ENCODE results near the gene TXNRD2.
"Not testable (repeated sequence)": the region's sequence is repeated elsewhere in the genome, so short reads cannot be mapped to it uniquely, and the experiment has no call there.

Gene TXNRD2

GRCh38 chr22:19927696-19928095 lies 13.9 kb downstream of the TXNRD2 start:
- H3K4me3 ChIP-seq (ENCODE audit: insufficient read length, low read depth), result no peak overlapping the region
- DNase-seq (ENCODE audit: low read depth, low spot score), result no peak
- no peaks in the 10 kb centered on the region for H3K9me3 ChIP-seq (ENCODE audit: insufficient read depth, low read length)
- H3K9ac ChIP-seq (ENCODE audit: insufficient read length, low read depth), result no peak overlapping the region
- peaks cover 5% of the 10 kb centered on the region for H3K36me3 ChIP-seq (ENCODE audit: insufficient read depth, insufficient read length, low read length)
- no peaks in the 10 kb centered on the region for H3K27me3 ChIP-seq (ENCODE audit: insufficient read depth, insufficient read length)
- no peaks in the 10 kb centered on the region for H3K4me1 ChIP-seq (ENCODE audit: insufficient read depth, insufficient read length)
- TF ChIP-seq SUZ12 (IDR thresholded peaks at IDR 0.05; ENCODE audit: extremely low read depth, insufficient read depth, insufficient read length) (no peak), ZNF274 (IDR thresholded peaks at IDR 0.05; ENCODE audit: low read depth, low read length) (no peak)

GRCh38 chr22:19926028-19926427 lies 15.6 kb downstream of the TXNRD2 start:
- not testable (repeated sequence) for H3K36me3 ChIP-seq (ENCODE audit: insufficient read depth, insufficient read length, low read length); H3K9me3 ChIP-seq (ENCODE audit: insufficient read depth, low read length)

GRCh38 chr22:19923914-19924513 lies 17.6 kb downstream of the TXNRD2 start:
- no peaks in the 10 kb centered on the region for H3K9me3 ChIP-seq (ENCODE audit: insufficient read depth, low read length)
- H3K9ac ChIP-seq (ENCODE audit: insufficient read length, low read depth), result no peak overlapping the region
- peaks cover 4% of the 10 kb centered on the region for H3K36me3 ChIP-seq (ENCODE audit: insufficient read depth, insufficient read length, low read length)
- no peaks in the 10 kb centered on the region for H3K27me3 ChIP-seq (ENCODE audit: insufficient read depth, insufficient read length)
- no peak for DNase-seq (ENCODE audit: low read depth, low spot score)
- TF ChIP-seq YY1 (IDR thresholded peaks at IDR 0.05; ENCODE audit: insufficient read depth, insufficient read length) (no peak), SUZ12 (IDR thresholded peaks at IDR 0.05; ENCODE audit: extremely low read depth, insufficient read depth, insufficient read length) (no peak)
- H3K4me1 ChIP-seq (ENCODE audit: insufficient read depth, insufficient read length), result no peaks in the 10 kb centered on the region
- H3K4me3 ChIP-seq (ENCODE audit: insufficient read length, low read depth), result no peak overlapping the region

More at GRCh38 chr22:19926028-19926427, 15.6 kb downstream of the TXNRD2 start:
- H3K9ac ChIP-seq (ENCODE audit: insufficient read length, low read depth); DNase-seq (ENCODE audit: low read depth, low spot score); H3K4me3 ChIP-seq (ENCODE audit: insufficient read length, low read depth); H3K27me3 ChIP-seq (ENCODE audit: insufficient read depth, insufficient read length); H3K4me1 ChIP-seq (ENCODE audit: insufficient read depth, insufficient read length): not testable (repeated sequence)

GRCh38 chr22:19921544-19922081 lies 20.0 kb downstream of the TXNRD2 start:
- Histone ChIP-seq H3K4me1 (ENCODE audit: insufficient read depth, insufficient read length) (no peaks in the 10 kb centered on the region), H3K27me3 (ENCODE audit: insufficient read depth, insufficient read length) (no peaks in the 10 kb centered on the region), H3K9me3 (ENCODE audit: insufficient read depth, low read length) (no peaks in the 10 kb centered on the region), H3K4me3 (ENCODE audit: insufficient read length, low read depth) (no peak overlapping the region), H3K9ac (ENCODE audit: insufficient read length, low read depth) (no peak overlapping the region), H3K36me3 (ENCODE audit: insufficient read depth, insufficient read length, low read length) (peaks cover 22% of the 10 kb centered on the region)
- no peak for DNase-seq (ENCODE audit: low read depth, low spot score)
- TF ChIP-seq ZNF274 (IDR thresholded peaks at IDR 0.05; ENCODE audit: low read depth, low read length) (no peak), SUZ12 (IDR thresholded peaks at IDR 0.05; ENCODE audit: extremely low read depth, insufficient read depth, insufficient read length) (no peak), YY1 (IDR thresholded peaks at IDR 0.05; ENCODE audit: insufficient read depth, insufficient read length) (no peak)

- DNase-seq (ENCODE audit: low read depth, low spot score), result no peak
- no peak overlapping the region for H3K9ac ChIP-seq (ENCODE audit: insufficient read length, low read depth)
- no peaks in the 10 kb centered on the region for H3K27me3 ChIP-seq (ENCODE audit: insufficient read depth, insufficient read length)
- H3K36me3 ChIP-seq (ENCODE audit: insufficient read depth, insufficient read length, low read length), result peaks cover 34% of the 10 kb centered on the region
- H3K9me3 ChIP-seq (ENCODE audit: insufficient read depth, low read length), result no peaks in the 10 kb centered on the region
- H3K4me3 ChIP-seq (ENCODE audit: insufficient read length, low read depth), result no peak overlapping the region
- no peaks in the 10 kb centered on the region for H3K4me1 ChIP-seq (ENCODE audit: insufficient read depth, insufficient read length)
- no peak for TF ChIP-seq SUZ12 (IDR thresholded peaks at IDR 0.05; ENCODE audit: extremely low read depth, insufficient read depth, insufficient read length)
- TF ChIP-seq YY1 (IDR thresholded peaks at IDR 0.05; ENCODE audit: insufficient read depth, insufficient read length), result no peak
- no peak for TF ChIP-seq ZNF274 (IDR thresholded peaks at IDR 0.05; ENCODE audit: low read depth, low read length)
Observed at GRCh38 chr22:19919701-19920363, 21.8 kb downstream of the TXNRD2 start.

- Histone ChIP-seq H3K9me3 (ENCODE audit: insufficient read depth, low read length) (peaks cover 11% of the 10 kb centered on the region; the same call in 1 of the 2 replicates), H3K4me1 (ENCODE audit: insufficient read depth, insufficient read length) (no peaks in the 10 kb centered on the region), H3K4me3 (ENCODE audit: insufficient read length, low read depth) (no peak overlapping the region), H3K27me3 (ENCODE audit: insufficient read depth, insufficient read length) (no peaks in the 10 kb centered on the region), H3K9ac (ENCODE audit: insufficient read length, low read depth) (no peak overlapping the region), H3K36me3 (ENCODE audit: insufficient read depth, insufficient read length, low read length) (peaks cover 43% of the 10 kb centered on the region)
- no peak for DNase-seq (ENCODE audit: low read depth, low spot score)
- TF ChIP-seq ZNF274 (IDR thresholded peaks at IDR 0.05; ENCODE audit: low read depth, low read length), result no peak
- TF ChIP-seq YY1 (IDR thresholded peaks at IDR 0.05; ENCODE audit: insufficient read depth, insufficient read length), result no peak
- no peak for TF ChIP-seq SUZ12 (IDR thresholded peaks at IDR 0.05; ENCODE audit: extremely low read depth, insufficient read depth, insufficient read length)
Observed at GRCh38 chr22:19918332-19919106, 23.1 kb downstream of the TXNRD2 start.

Measured in NT2/D1 (cell line).